ENCODE data around the gene SBNO2.

The SBNO2 gene

GRCh38 chr19:1182068-1182467 is 8.0 kb upstream of the SBNO2 start:
- TF ChIP-seq, protein P1, sequence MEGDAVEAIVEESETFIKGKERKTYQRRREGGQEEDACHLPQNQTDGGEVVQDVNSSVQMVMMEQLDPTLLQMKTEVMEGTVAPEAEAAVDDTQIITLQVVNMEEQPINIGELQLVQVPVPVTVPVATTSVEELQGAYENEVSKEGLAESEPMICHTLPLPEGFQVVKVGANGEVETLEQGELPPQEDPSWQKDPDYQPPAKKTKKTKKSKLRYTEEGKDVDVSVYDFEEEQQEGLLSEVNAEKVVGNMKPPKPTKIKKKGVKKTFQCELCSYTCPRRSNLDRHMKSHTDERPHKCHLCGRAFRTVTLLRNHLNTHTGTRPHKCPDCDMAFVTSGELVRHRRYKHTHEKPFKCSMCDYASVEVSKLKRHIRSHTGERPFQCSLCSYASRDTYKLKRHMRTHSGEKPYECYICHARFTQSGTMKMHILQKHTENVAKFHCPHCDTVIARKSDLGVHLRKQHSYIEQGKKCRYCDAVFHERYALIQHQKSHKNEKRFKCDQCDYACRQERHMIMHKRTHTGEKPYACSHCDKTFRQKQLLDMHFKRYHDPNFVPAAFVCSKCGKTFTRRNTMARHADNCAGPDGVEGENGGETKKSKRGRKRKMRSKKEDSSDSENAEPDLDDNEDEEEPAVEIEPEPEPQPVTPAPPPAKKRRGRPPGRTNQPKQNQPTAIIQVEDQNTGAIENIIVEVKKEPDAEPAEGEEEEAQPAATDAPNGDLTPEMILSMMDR (conservative IDR thresholded peaks at IDR 0.05; ENCODE audit: low read depth, low read length) = no peak
- DNase-seq (ENCODE audit: low read depth) = no peak
- H3K4me3 ChIP-seq (ENCODE audit: low read depth, low read length) = no peak overlapping the region

- no peak for DNase-seq (ENCODE audit: low read depth)
- H3K4me3 ChIP-seq (ENCODE audit: low read depth, low read length) = no peak overlapping the region
- TF ChIP-seq, protein P1 (conservative IDR thresholded peaks at IDR 0.05; ENCODE audit: low read depth, low read length) = no peak
Observed at GRCh38 chr19:1181606-1182005, 7.5 kb upstream of the SBNO2 start.

- peak overlapping the region; percentile 11 for H3K4me3 ChIP-seq (ENCODE audit: low read depth, low read length)
- DNase-seq (ENCODE audit: low read depth) = peak; percentile 93
Observed at GRCh38 chr19:1177322-1178114, 3.5 kb upstream of the SBNO2 start.

DNA sequence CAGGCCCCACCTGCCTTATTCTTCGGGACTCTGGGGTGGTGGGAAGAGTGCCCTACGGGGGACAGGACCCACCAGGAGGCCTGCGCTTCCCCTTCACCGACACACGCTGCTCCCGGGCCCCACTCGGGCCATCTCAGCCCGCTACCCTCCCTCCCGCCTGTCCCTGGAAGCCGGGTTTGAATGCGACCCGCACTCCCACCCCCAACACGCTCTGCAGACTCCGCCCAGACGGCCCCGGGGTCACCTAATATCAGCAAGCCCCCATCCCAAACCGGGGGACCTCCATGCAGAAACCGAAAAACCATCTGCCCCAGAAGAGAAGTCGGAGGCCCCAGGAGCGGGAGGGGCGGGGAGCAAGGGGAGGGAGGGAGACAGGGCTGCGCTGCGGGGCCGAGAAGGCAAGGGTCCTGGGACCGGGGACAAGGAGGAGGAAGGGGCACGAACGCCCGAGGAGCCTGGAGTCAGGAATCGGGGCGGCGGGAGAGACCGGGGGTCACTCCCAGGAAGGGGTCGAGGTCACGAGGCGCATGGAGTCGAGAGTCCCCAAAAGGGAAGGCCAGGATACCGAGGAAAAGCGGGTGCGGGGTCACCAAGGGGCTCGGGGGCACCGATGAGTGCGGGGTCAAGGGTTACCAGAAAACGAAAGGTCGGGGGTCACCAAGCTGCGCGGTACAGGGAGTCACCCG is 766 bp downstream of the SBNO2 start:
- no peak for DNase-seq (ENCODE audit: low read depth)
- peak overlapping the region; percentile 84 for H3K4me3 ChIP-seq (ENCODE audit: low read depth, low read length)
- TF ChIP-seq, protein P1 (conservative IDR thresholded peaks at IDR 0.05; ENCODE audit: low read depth, low read length) = no peak

More at GRCh38 chr19:1177322-1178114, 3.5 kb upstream of the SBNO2 start:
- TF ChIP-seq, protein P1 (conservative IDR thresholded peaks at IDR 0.05; ENCODE audit: low read depth, low read length) = peak; percentile 63

- H3K4me3 ChIP-seq (ENCODE audit: low read depth, low read length) = peak overlapping the region; percentile 84
- TF ChIP-seq, protein P1 (conservative IDR thresholded peaks at IDR 0.05; ENCODE audit: low read depth, low read length) = no peak
- DNase-seq (ENCODE audit: low read depth) = peak; percentile 48
Observed at GRCh38 chr19:1172353-1173158, 1.5 kb downstream of the SBNO2 start.

DNA sequence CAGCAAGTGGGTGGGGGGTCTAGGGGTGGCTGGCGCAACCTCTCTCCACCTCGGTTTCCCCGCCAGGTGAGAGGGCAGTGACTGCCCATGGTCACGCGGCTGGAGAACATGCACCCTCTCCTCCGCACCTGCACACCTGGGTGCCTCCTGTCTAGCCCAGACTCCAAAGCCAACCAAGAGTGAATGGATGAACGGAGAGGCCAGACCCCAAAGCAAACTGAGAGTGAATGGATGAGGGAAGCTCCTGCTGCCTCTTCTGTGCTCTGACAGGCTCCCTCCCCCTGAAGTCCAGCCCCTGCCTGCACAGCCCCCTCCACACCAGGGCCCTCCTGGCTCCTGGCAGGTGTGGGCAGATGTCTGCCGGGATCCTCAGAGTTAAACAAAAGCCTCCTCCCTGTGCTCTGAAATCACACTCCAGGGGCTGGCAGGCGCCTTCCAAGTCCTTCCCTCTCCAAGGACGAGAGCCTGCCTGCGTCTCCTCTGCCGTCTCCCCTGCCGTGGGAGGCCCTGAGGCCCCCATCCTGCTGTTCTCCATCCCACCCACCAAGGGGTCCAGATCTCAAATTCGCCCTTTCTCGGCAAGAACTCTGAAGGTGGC is 2.2 kb downstream of the SBNO2 start:
- peak overlapping the region; percentile 84 for H3K4me3 ChIP-seq (ENCODE audit: low read depth, low read length)
- peak; percentile 31 for DNase-seq (ENCODE audit: low read depth)
- TF ChIP-seq, protein P1 (conservative IDR thresholded peaks at IDR 0.05; ENCODE audit: low read depth, low read length) = no peak

Measured in choroid plexus epithelial cell (primary cell).